DND-41 (cell line): Measurements from ENCODE around the gene KCNIP1.

Experiments
- CTCF ChIP-seq: IDR thresholded peaks from 2 replicates; pipeline ENCODE4 v1.5.1; 2012; ENCODE audit warnings: borderline replicate concordance, low read length, moderate library complexity, mild to moderate bottlenecking; ENCODE audit not compliant: poor library complexity, severe bottlenecking; ENCODE audit errors: extremely low read depth
- EZH2 ChIP-seq: IDR thresholded peaks from 3 replicates; pipeline ENCODE4 v1.6.1; 2012; ENCODE audit warnings: borderline replicate concordance, low read depth, mild to moderate bottlenecking, moderate library complexity, low read length, inconsistent platforms; ENCODE audit not compliant: severe bottlenecking

GRCh38 chr5:170761708-170762066 is 257.9 kb downstream of the KCNIP1 start:
- TF ChIP-seq CTCF, result no peak
- TF ChIP-seq EZH2, result no peak
